ENCODE results near the gene CAV1.

CAV1 gene

GRCh38 chr7:116505278-116505677 lies 19.6 kb upstream of the CAV1 start:
- no peak for DNase-seq

DNA sequence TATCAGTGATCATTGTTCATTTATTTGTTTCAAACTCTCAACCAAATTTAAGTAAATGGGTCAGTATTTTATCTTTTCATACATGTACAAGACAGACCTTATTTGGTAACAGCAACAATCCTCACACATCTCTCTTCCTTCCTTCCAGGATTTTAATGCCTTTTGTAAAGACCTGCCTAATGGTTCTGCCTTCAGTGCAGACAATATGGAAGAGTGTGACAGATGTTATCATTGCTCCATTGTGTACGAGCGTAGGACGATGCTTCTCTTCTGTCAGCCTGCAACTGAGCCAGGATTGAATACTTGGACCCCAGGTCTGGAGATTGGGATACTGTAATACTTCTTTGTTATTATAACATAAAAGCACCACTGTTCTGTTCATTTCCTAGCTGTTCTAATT lies 19.0 kb upstream of the CAV1 start:
- DNase-seq = no peak

- no peak for DNase-seq
Measured at GRCh38 chr7:116509982-116510579, 14.8 kb upstream of the CAV1 start.

GRCh38 chr7:116510795-116511194 lies 14.0 kb upstream of the CAV1 start:
- no peak for DNase-seq

DNA sequence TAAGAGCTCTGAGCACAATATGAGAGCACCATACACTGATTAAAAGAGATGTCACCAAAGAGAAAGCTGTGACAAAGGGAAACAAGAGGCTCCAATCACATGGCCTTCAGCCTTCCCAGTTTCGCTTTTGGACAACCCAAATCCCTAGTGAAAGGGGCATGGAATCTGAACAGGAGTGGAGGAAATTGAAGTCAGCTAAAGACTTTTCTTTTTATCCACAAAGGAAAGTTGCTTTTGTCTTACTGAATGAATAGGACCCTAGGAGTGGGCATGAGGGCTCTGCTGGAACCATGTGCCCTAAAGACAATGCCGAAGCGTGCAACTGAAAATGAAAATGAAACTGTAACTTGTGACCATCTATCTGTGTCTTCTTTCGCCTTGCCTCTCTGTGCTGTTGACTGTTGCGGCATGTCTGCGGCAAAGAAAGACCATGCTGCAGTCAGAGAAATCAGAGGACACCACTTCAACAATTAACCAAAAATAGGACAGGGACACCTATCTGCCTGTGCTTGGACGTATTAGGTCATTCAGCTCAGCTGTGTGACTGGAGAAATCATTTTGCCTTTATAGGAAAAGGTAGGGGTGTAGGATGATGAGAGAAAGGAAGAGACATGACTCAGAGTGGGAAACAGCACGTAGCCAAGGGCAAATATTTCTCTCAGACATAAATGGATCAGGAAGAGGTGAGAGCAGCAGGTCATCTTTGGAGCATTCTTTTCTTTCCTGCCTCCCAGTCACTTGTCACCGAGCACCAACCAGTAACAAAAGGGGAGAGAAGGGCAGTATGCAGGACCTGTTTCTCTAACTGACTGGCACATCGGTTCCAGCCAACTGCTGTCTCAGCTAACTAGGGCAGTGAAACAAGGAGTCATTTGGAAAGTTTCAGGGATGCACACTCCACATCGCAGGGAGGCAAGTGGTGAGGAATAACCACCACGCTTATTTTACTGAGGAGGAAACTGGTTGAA lies 13.0 kb upstream of the CAV1 start:
- no peak for DNase-seq

DNA sequence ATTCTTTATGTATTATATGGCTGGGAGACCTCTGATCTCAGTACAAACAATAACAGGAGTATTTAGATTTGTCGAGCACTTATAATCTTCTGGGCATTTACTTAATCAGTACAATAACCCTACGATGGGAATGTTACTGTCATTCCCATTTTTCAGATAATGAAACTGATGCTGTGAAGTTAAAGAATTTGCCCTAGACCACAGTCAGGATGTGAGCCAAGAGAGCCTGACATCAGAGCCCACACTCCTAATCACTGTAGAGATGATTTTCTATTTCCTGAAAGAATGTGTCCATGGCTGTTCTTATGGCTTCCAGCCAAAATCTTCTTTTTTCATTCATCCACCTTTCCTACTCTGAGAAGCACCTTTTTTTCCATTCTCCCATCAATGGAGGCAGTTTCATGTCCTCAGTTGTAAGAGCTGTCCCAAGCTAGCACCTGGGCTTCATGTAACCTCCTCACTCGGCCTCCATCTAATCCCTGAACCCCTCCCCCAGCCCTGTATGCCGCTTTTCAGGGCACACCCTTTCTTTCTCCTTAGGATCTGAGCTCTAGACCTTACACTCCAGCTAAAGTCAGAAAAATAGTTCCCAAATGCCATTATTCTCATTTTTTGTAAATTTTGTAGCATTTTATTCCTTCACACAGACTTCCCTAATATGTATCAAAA lies 12.2 kb upstream of the CAV1 start:
- DNase-seq = no peak

- DNase-seq = no peak
Measured at GRCh38 chr7:116515584-116515983, 9.3 kb upstream of the CAV1 start.

GRCh38 chr7:116516324-116516723 lies 8.5 kb upstream of the CAV1 start:
- no peak for DNase-seq

- DNase-seq = no peak
Measured at GRCh38 chr7:116517626-116518025, 7.2 kb upstream of the CAV1 start.

DNA sequence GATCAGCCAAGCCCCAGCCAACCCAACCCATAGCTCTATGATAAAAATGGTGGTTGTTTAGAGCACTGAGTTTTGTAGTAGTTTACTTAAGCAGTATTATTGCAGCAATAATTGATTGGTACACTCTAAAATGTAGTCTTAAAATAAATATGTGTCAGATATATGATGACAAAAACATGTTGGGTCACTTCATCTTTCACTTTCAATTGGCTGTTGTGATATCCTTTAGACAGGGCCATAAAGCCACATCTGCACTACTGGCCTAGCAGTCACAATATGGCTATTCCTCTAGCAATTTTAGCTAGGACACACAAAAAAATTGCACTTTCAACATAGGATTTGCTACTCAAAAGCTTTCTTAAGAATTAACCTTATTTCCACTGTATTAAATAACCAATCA lies 5.9 kb upstream of the CAV1 start:
- no peak for DNase-seq

- DNase-seq = no peak
Measured at GRCh38 chr7:116521046-116521664, 3.7 kb upstream of the CAV1 start.

DNA sequence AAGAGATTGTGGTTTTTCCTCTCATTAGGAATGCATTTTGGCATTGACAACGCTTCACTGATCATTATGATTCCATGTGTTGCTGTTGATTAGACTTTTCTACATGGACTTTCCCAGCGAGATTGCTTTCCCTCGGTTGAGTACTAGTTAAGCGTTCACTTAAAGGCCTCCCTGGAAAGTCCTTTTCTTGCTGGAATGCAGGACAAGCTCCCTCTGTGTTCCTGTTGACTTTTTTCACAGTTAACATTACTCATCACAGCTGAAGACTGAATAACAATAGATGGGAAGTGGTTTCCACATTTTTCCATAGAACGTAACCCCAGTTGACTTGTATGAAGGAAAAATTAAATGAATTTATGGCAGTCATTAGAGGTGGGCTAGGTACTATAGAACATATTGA lies 2.6 kb upstream of the CAV1 start:
- no peak for DNase-seq

GRCh38 chr7:116524221-116524608 lies 621 bp upstream of the CAV1 start:
- no peak for DNase-seq

DNA sequence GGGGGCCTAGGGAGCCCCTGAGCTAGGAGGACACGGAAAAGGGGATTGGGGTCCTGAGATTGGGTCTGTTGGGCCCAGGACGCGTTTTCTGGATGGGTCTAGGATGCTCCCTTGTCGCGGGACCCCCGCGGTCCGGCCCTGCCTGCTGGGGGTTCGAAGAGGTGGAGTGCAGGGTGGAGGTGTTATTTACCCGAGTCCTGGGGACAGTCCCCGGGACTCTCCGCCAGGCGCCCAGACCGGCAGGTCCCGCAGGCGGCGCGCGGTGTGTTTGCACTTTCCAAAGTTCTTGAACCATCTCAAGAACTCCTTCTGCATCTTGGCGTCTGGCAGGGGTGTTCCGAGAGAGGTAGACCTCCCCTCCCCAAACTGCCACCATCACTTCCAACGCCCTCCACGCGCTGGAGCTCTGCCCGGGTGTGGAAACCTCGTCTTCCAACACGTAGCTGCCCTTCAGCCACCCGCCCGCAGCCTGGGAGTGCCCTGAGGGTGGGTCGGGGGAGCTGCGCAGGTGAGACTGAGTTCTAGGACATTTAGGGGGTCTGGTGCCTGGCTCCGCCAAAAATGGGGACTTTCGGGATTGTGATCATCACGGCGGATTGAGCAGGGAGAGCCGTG lies 569 bp downstream of the CAV1 start:
- no peak for DNase-seq

- DNase-seq = peak; percentile 24
Measured at GRCh38 chr7:116525913-116526861, 1.4 kb downstream of the CAV1 start.

DNA sequence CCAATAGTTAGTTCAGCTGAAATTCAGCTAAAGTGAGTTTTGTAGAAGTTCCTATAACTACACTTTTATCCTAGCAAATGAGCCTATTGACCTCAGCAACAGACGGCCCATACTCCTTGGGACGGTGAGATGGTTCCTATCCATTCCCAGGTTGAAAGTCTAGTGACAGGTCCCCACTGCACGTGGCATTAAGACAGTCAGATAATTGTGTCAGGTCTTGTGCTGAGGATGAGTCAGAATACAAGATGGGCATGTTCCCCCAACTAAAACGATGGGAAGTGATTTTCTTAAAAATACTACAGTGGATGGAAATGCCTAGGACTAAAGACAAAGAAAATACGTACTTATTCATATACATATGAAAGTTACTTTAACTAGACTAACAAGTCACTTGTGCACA lies 2.1 kb downstream of the CAV1 start:
- no peak for DNase-seq

DNA sequence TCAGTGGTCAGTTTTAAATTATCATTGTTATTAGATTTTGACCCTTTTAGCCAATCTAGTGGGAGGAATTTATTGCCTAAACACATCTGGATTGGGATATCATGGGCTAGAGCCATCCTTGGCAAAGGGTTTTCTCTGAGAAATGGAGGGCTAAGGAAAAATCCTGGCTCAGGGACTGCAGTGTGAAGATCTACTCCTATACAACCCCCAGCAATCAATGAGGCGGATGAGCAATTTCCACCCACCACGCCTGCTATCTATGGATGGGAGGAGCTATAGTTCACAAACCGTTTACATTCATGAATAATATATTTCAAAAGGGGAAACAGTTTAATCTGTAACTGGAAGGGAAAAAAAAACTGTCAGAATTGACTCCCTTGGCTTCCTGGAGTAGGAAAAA lies 2.7 kb downstream of the CAV1 start:
- no peak for DNase-seq

DNA sequence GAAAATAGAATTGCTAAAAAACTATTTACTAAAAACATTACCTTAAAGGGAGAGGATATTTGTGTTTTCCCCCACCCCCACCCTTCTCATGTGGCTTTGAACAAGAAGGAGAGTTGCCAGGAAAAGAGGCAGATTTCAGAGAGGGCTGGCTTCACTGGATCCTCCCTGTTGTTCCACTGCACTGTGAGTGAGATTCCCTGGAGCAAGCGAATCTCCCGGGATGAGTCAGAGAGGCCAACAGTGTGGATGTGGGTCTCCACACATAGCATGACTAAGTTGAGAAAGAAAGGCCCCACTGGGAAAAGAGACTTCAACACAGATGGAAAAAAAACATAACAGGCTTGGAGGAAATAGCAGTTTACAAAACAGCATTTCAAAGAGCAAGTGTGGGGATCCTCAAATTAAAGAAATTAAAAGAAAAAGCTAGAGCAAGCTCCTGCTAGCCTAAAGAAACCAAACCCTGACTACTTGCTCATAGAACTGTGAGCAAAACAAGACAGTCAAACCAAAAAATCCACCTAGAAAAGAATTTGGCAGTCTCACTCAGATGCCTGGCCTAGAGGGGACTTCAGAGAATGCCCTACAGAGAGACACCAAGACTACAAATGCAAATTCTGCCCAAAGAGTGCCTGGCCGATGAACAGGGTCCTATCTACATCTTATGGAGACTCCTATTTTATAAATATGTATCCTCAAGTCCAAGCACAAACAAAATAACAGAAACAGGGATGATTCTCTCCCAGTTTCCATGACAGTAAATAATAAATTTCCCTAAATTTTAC lies 3.4 kb downstream of the CAV1 start:
- no peak for DNase-seq

- no peak for DNase-seq
Measured at GRCh38 chr7:116529250-116529649, 4.4 kb downstream of the CAV1 start.

DNA sequence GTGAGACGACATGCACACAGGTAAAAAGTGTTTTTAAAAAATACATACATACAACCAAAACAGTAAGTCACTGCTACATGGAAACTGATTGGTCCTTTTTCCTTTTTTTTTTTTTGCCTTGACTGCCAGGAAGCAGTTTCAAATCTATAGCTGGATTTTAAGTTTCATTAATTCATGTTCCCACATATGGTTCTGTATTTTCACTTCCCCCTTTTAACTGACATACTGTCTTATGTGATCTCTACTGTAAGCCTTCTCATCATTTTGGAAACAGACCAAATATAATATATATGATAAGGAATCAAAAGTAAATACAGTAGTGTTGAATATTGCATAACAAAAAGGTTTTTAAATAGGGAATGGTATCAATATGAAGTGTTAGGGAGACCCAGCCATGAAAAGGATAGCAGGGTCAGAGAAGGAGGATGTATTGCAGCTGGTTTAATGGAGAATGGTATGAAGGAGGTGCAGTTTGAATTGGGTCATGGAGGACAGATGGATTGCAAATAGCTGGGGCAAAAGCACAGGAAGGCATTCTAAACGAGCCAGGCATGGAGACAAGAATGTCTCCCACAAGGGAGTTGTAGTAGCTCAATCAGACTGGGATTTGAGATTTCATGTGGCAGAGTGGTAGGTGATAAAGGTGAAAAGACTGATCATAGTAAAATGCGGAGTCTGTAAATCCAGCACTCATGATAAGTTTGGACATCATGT lies 5.4 kb downstream of the CAV1 start:
- no peak for DNase-seq

Data from activated CD4-positive, alpha-beta T cell treated with anti-CD3 and anti-CD28 coated beads for 1 hour (primary cell).